Epithelial cell of esophagus (primary cell): ENCODE results near the gene CLCN4.

Experiments used
- DNase-seq: peaks from one replicate; pipeline ENCODE4 v3.0.0; 2010; ENCODE audit warnings: low read depth
- H3K4me3 ChIP-seq: 2 replicates; pipeline ENCODE4 v1.5.1; 2011; ENCODE audit warnings: mild to moderate bottlenecking, low read length, control low read depth
- TF ChIP-seq, protein P1 (sequence below): IDR thresholded peaks from 2 replicates; pipeline ENCODE4 v1.5.1; 2011; ENCODE audit warnings: low read depth, mild to moderate bottlenecking, low read length, control low read depth, inconsistent platforms; ENCODE audit not compliant: insufficient read depth; ENCODE audit errors: missing control alignments

CLCN4 gene

DNA sequence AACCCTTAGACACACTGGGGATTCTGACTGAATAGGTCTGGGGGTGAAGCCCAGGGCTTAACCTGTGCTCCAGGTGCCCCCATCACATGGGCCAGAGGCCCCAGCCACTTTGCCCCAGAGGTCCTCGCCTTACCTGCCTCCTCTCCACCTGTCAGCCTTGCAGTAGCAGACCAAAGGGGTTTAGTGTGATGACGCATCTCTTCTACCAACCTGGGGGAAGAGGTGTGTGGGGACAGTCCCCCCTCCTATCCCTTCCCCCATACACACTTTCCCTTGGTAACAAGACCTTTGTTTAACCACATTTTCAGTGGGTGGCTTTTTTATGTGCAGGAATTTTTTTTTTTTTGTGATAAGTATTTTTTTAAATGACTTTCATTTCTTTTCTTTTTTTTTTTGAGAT lies 6.3 kb downstream of the CLCN4 start:
- TF ChIP-seq, protein P1, sequence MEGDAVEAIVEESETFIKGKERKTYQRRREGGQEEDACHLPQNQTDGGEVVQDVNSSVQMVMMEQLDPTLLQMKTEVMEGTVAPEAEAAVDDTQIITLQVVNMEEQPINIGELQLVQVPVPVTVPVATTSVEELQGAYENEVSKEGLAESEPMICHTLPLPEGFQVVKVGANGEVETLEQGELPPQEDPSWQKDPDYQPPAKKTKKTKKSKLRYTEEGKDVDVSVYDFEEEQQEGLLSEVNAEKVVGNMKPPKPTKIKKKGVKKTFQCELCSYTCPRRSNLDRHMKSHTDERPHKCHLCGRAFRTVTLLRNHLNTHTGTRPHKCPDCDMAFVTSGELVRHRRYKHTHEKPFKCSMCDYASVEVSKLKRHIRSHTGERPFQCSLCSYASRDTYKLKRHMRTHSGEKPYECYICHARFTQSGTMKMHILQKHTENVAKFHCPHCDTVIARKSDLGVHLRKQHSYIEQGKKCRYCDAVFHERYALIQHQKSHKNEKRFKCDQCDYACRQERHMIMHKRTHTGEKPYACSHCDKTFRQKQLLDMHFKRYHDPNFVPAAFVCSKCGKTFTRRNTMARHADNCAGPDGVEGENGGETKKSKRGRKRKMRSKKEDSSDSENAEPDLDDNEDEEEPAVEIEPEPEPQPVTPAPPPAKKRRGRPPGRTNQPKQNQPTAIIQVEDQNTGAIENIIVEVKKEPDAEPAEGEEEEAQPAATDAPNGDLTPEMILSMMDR, result no peak
- no peak for DNase-seq
- H3K4me3 ChIP-seq, result no peak overlapping the region

DNA sequence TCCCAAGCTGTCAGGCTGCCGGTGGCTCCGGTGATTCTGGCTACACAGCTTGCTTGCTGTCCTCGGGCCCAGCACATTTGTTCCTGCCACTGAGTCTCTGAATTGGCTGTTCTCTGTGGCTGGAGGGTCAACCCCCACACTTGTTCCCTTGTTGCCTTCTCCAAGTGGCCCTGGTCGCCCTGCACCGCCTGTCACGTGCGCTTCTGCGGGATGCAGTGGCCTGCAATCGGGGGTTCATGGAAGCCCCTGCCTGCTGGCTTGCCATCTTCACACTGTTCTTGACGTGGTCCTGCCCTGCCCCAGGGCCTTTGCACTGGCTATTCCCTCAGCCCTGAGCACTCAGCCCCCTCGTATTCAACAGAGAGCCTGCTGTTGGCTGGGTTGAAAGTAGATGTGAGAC lies 8.1 kb downstream of the CLCN4 start:
- DNase-seq, result no peak
- no peak overlapping the region for H3K4me3 ChIP-seq
- TF ChIP-seq, protein P1, result no peak

GRCh38 chrX:10165580-10166247 lies 8.9 kb downstream of the CLCN4 start:
- no peak for DNase-seq
- TF ChIP-seq, protein P1, result no peak
- no peak overlapping the region for H3K4me3 ChIP-seq

- TF ChIP-seq, protein P1, result no peak
- DNase-seq, result no peak
- no peak overlapping the region for H3K4me3 ChIP-seq
Measured at GRCh38 chrX:10166248-10166716, 9.5 kb downstream of the CLCN4 start.

- H3K4me3 ChIP-seq, result no peak overlapping the region
- no peak for DNase-seq
- TF ChIP-seq, protein P1, result no peak
Measured at GRCh38 chrX:10166731-10167151, 10.0 kb downstream of the CLCN4 start.

- no peak for DNase-seq
- H3K4me3 ChIP-seq, result no peak overlapping the region
- TF ChIP-seq, protein P1, result no peak
Measured at GRCh38 chrX:10167573-10167972, 10.8 kb downstream of the CLCN4 start.

- no peak overlapping the region for H3K4me3 ChIP-seq
- DNase-seq, result no peak
Measured at GRCh38 chrX:10168226-10168625, 11.5 kb downstream of the CLCN4 start.

More at GRCh38 chrX:10168226-10168625, 11.5 kb downstream of the CLCN4 start:
- TF ChIP-seq, protein P1, result no peak
